Measurements from ENCODE around the gene LCNL1.

DNA sequence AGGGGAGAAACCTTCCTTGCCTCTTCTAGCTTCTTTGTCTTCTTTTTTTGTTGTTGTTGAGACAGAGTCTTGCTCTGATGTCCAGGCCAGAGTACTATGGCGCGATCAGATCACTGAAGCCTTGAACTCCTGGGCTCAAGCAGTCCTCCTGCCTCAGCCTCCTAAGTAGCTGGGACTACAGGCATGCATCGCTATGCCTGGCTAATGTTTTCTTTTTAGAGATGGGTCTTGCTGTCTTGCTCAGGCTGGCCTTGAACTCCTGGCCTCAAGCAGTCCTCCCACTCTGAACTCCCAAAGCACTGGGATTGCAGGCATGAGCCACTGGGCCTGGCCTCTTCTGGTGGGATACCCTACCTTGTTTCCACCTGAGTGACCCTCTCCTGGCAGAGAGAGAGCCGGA, 6.1 kb downstream of the LCNL1 start:
- no peak for TF ChIP-seq POLR2A (IDR thresholded peaks at IDR 0.05)
- no peak for TF ChIP-seq CTCF (IDR thresholded peaks at IDR 0.05)
- no peak for TF ChIP-seq EP300 (IDR thresholded peaks at IDR 0.05)
- TF ChIP-seq POLR2AphosphoS5 (IDR thresholded peaks at IDR 0.05), result no peak

Measured in upper lobe of left lung (tissue), 4 donors.